Epithelial cell of proximal tubule (primary cell): Measurements from ENCODE around the gene KREMEN1. TPM values are rescaled to one million over a fixed set of nuclear protein-coding genes. Genes with fewer than 3 reads are reported as not detected.

Experiments
- DNase-seq: peaks from one replicate; pipeline ENCODE4 v3.0.0-alpha.2; 2011; ENCODE audit warnings: low read depth
- H3K4me3 ChIP-seq: 2 replicates; pipeline ENCODE4 v1.5.1; 2011; ENCODE audit warnings: low read depth, mild to moderate bottlenecking, low read length
- CTCF ChIP-seq: conservative IDR thresholded peaks from 2 replicates; pipeline ENCODE4 v1.5.1; 2012; ENCODE audit warnings: low read depth, mild to moderate bottlenecking, low read length
- total RNA-seq: library from RNA; depleted of rRNA; stranded (reverse); fragments of >200 nt; gene quantifications from 2 replicates; pipeline ENCODE4 v1.2.3, GENCODE V29; 2015

Gene KREMEN1
- total RNA-seq, 1 donor from 2014 or later, result 10.8 TPM

- no peak for TF ChIP-seq CTCF
- no peak overlapping the region for H3K4me3 ChIP-seq
Observed at GRCh38 chr22:29203488-29204454, 130.9 kb downstream of the KREMEN1 start.

GRCh38 chr22:29204455-29205183 lies 131.8 kb downstream of the KREMEN1 start:
- no peak for DNase-seq
- H3K4me3 ChIP-seq, result no peak overlapping the region
- TF ChIP-seq CTCF, result no peak

More at GRCh38 chr22:29203488-29204454, 130.9 kb downstream of the KREMEN1 start:
- no peak for DNase-seq

- no peak for TF ChIP-seq CTCF
- H3K4me3 ChIP-seq, result peak overlapping the region; percentile 29
- no peak for DNase-seq
Observed at GRCh38 chr22:29205252-29205593, 132.4 kb downstream of the KREMEN1 start.

GRCh38 chr22:29205594-29206371 lies 132.9 kb downstream of the KREMEN1 start, which contains the start of gene EMID1:
Gene EMID1, plus strand, starts transcription at chr22:29205896. Its CDS starts 143 bp downstream, at chr22:29206039.
- peak; percentile 6 for TF ChIP-seq CTCF
- DNase-seq, result no peak
- H3K4me3 ChIP-seq, result peak within 1 kb of the TSS; percentile 40

- TF ChIP-seq CTCF, result no peak
- no peak for DNase-seq
- peak overlapping the region; percentile 40 for H3K4me3 ChIP-seq
Observed at GRCh38 chr22:29206372-29207242, 133.8 kb downstream of the KREMEN1 start.

- no peak overlapping the region for H3K4me3 ChIP-seq
- no peak for DNase-seq
- TF ChIP-seq CTCF, result no peak
Observed at GRCh38 chr22:29207243-29207550, 134.4 kb downstream of the KREMEN1 start.
